ENCODE data around the gene SHB. TPM values are rescaled to one million over a fixed set of nuclear protein-coding genes. Genes with fewer than 3 reads are reported as not detected.

SHB gene
- total RNA-seq, 2 donors from 2014 or later = 53.2 to 54.8 TPM

- intact Hi-C loops (cut with DNase I) = no loop called here
- no peaks in the 10 kb centered on the region for H3K9me3 ChIP-seq
Measured at GRCh38 chr9:38107405-38107804, 38.4 kb upstream of the SHB start.

DNA sequence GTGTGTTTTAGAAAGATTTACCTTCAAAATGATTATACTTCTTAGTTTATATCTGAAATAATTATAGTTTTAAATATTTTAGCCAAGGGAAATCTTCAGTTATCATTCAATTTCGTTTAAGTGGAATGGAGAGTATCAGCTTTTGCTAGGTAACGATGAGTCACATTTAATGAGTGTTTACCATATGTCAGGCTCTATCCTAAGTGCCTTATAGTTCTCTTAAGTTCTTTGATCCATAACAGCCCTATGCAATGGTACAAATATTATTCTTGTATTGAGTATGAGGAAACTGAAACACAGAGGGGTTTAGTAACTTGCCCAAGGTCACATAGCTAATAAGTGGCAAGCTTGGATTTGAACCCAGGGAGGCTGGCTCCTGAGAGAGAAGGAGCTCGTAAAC, 37.5 kb upstream of the SHB start:
- TF ChIP-seq POLR2AphosphoS5 (IDR thresholded peaks at IDR 0.05) (no peak), POLR2A (IDR thresholded peaks at IDR 0.05) (no peak), CTCF (IDR thresholded peaks at IDR 0.05) (no peak)
- H3K4me3 ChIP-seq = no peak overlapping the region
- H3K27ac ChIP-seq = no peak overlapping the region
- 67% methylated on average over 3 of the region's 3 CpGs for WGBS
- no peaks in the 10 kb centered on the region for H3K4me1 ChIP-seq (replicated peaks)
- no peaks in the 10 kb centered on the region for H3K9me3 ChIP-seq
- no peaks in the 10 kb centered on the region for H3K27me3 ChIP-seq (replicated peaks; ENCODE audit: insufficient read depth)
- no peak for DNase-seq (ENCODE audit: low spot score)
- intact Hi-C loops (cut with DNase I) = no loop called here
- H3K36me3 ChIP-seq = no peaks in the 10 kb centered on the region

More at GRCh38 chr9:38107405-38107804, 38.4 kb upstream of the SHB start:
- H3K27me3 ChIP-seq (replicated peaks; ENCODE audit: insufficient read depth) = no peaks in the 10 kb centered on the region
- H3K4me3 ChIP-seq = no peak overlapping the region
- H3K36me3 ChIP-seq = no peaks in the 10 kb centered on the region
- no peaks in the 10 kb centered on the region for H3K4me1 ChIP-seq (replicated peaks)
- DNase-seq (ENCODE audit: low spot score) = no peak
- WGBS = 87% methylated on average over 3 of the region's 3 CpGs
- no peak overlapping the region for H3K27ac ChIP-seq
- TF ChIP-seq POLR2A (IDR thresholded peaks at IDR 0.05) = no peak
- no peak for TF ChIP-seq POLR2AphosphoS5 (IDR thresholded peaks at IDR 0.05)
- TF ChIP-seq CTCF (IDR thresholded peaks at IDR 0.05) = no peak

- no peak for DNase-seq (ENCODE audit: low spot score)
- Histone ChIP-seq H3K36me3 (no peaks in the 10 kb centered on the region), H3K27ac (no peak overlapping the region), H3K4me1 (replicated peaks) (no peaks in the 10 kb centered on the region), H3K9me3 (no peaks in the 10 kb centered on the region), H3K27me3 (replicated peaks; ENCODE audit: insufficient read depth) (no peaks in the 10 kb centered on the region), H3K4me3 (no peak overlapping the region)
- TF ChIP-seq CTCF (IDR thresholded peaks at IDR 0.05) (no peak), POLR2AphosphoS5 (IDR thresholded peaks at IDR 0.05) (no peak), POLR2A (IDR thresholded peaks at IDR 0.05) (no peak)
- 89% methylated on average over 2 of the region's 2 CpGs for WGBS
- intact Hi-C loops (cut with DNase I) = no loop called here
Measured at GRCh38 chr9:38103340-38103739, 34.3 kb upstream of the SHB start.

DNA sequence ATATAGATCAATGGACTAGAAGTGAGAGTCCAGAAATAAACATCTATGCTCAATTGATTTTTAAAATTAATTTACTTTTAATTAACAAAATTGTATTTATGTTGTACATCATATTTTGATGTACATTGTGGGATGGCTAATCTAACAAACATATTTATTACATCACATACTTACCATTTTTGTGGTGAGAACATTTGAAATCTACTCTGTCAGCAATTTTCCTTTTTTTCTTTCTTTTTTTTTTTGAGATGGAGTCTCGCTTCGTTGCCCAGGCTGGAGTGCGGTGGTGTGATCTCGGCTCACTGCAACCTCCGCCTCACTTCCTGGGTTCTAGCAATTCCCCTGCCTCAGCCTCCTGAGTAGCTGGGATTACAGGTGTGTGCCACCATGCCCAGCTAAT, 32.4 kb upstream of the SHB start:
- TF ChIP-seq POLR2AphosphoS5 (IDR thresholded peaks at IDR 0.05) = no peak
- TF ChIP-seq CTCF (IDR thresholded peaks at IDR 0.05) = no peak
- TF ChIP-seq POLR2A (IDR thresholded peaks at IDR 0.05) = no peak
- H3K36me3 ChIP-seq = no peaks in the 10 kb centered on the region
- no peaks in the 10 kb centered on the region for H3K4me1 ChIP-seq (replicated peaks)
- WGBS = 93% methylated on average over 5 of the region's 5 CpGs
- no peaks in the 10 kb centered on the region for H3K9me3 ChIP-seq
- no peak overlapping the region for H3K4me3 ChIP-seq
- DNase-seq (ENCODE audit: low spot score) = no peak
- no peak overlapping the region for H3K27ac ChIP-seq
- no peaks in the 10 kb centered on the region for H3K27me3 ChIP-seq (replicated peaks; ENCODE audit: insufficient read depth)
- intact Hi-C loops (cut with DNase I) = no loop called here

DNA sequence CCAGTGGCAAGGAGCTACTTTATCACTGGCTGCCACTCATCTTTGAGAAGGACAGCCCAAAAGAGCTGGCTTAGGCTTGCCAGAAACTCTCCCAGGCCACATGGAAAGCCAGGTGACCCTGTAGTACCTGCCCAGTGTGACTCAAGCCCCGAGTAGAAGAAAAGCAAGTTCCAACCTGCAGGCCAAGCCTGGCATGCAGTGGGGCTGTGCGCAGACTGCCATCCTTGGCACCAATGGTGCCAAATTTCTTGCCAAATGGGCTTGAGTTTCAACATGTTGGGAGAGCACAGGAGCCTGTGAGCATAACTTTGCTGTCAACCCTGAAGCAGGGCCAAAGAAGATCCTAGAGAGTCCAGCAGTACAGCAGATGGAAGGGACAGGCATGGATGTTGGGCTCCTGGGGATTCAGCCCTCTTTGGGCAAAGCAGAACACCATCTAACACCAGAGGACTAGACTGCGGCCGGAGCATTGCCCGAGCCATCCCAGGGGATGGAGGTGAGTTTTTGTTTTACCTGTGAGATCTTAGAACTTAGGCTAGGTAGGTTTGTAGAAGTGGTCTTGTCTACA, 27.3 kb upstream of the SHB start:
- no peaks in the 10 kb centered on the region for H3K27me3 ChIP-seq (replicated peaks; ENCODE audit: insufficient read depth)
- TF ChIP-seq POLR2AphosphoS5 (IDR thresholded peaks at IDR 0.05) (peak; percentile 90), CTCF (IDR thresholded peaks at IDR 0.05) (no peak), POLR2A (IDR thresholded peaks at IDR 0.05) (no peak)
- H3K27ac ChIP-seq = no peak overlapping the region
- no peaks in the 10 kb centered on the region for H3K36me3 ChIP-seq
- 71% methylated on average over 5 of the region's 5 CpGs for WGBS
- H3K9me3 ChIP-seq = no peaks in the 10 kb centered on the region
- no peak overlapping the region for H3K4me3 ChIP-seq
- intact Hi-C loops (cut with DNase I) = loop anchor here (10.0 kb wide), 1 partner anchor 68 kb away; no protein-coding TSS in a partner anchor
- peak; percentile 84 for DNase-seq (ENCODE audit: low spot score)
- no peaks in the 10 kb centered on the region for H3K4me1 ChIP-seq (replicated peaks)

Measured in prostate gland (tissue), 2 donors.